NK-92 (cell line): Measurements from ENCODE around the gene FGB.

ENCODE experiments used
- DNase-seq: peaks from one replicate; lab custom pipeline; 2025; ENCODE audit not compliant: unreplicated experiment; lab: John Stamatoyannopoulos, UW

Gene FGB

DNA sequence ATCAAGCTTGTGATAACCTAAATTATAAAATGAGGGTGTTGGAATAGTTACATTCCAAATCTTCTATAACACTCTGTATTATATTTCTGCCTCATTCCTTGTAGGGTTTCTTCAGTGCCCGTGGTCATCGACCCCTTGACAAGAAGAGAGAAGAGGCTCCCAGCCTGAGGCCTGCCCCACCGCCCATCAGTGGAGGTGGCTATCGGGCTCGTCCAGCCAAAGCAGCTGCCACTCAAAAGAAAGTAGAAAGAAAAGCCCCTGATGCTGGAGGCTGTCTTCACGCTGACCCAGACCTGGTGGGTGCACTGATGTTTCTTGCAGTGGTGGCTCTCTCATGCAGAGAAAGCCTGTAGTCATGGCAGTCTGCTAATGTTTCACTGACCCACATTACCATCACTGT is 2.9 kb downstream of the FGB start:
- no peak for DNase-seq

DNA sequence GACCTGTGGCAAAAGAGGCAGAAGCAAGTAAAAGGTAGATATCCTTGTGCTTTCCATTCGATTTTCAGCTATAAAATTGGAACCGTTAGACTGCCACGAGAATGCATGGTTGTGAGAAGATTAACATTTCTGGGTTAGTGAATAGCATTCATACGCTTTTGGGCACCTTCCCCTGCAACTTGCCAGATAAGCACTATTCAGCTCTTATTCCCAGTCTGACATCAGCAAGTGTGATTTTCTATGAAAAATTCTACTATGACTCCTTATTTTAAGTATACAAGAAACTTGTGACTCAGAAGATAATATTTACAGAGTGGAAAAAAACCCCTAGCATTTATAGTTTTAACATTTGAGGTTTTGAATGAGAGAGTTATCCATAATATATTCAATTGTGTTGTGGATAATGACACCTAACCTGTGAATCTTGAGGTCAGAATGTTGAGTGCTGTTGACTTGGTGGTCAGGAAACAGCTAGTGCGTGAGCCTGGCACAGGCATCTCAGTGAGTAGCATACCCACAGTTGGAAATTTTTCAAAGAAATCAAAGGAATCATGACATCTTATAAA is 3.9 kb downstream of the FGB start:
- no peak for DNase-seq

GRCh38 chr4:154569028-154569427 is 6.2 kb downstream of the FGB start:
- no peak for DNase-seq

GRCh38 chr4:154569584-154569983 is 6.8 kb downstream of the FGB start:
- no peak for DNase-seq

DNA sequence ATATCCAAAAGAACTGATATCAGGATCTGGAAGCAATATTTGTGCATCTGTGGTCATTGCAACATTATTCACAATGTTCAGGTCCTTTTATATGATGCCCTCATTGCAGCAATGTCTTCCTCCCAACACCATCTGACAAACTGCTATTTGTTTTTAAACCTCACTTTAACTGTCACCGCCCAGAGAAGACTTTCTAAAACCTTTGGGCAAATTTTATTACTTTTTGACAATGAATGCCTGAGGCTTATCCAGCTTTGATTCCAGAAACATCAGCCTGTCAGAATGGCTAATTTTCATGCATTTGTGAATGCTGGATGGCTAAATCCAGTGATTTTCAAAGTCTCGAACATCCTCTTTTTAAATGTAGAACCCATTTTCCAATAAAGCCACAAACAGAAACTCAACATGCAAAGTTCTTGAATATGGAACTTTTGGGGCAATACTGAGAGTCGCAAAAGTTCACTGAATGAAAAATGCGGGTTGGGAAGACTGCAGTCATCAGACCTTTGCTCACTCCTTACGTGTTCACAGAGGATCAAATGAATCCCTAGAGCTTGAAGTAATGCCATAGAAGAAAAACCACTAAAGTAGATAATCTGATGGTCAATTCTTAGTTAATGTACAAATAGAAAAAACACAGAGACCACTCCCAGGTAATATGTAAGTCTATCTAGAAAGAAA is 10.5 kb downstream of the FGB start:
- DNase-seq = no peak

DNA sequence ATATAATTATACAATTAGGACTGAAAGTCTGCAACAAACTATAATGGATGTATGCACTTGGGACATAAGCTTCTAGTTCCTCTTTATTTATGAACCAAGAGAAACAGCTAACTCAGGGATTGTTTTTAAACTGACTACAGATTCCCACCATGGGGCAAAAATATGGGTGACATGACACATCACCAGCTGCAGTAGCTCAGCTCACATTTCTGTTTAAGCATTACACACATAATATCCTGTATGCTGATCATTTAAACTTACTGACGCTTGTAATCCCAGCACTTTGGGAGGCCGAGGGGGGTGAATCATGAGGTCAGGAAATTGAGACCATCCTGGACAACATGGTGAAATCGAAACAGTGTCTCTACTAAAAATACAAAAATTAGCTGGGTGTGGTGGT is 11.5 kb downstream of the FGB start:
- DNase-seq = no peak

GRCh38 chr4:154577324-154577723 is 14.5 kb downstream of the FGB start:
- no peak for DNase-seq

GRCh38 chr4:154578919-154579318 is 16.1 kb downstream of the FGB start:
- no peak for DNase-seq

DNA sequence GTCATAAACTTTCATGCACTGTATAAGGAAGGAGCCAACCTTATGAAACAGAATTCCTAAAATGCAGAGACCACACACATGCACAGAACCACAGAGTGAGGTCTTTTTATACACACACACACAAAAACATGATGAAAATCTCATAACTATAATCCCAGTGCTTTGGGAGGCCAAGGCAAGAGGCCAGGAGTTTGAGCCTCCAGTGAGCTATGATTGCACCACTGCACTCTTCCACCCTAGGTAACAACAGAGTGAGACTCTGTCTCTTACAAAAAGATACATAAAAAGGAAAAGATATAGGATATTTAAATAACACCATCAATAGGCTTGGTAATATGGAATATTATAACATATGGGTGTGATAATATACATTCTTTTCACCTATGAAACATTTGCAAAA is 17.1 kb downstream of the FGB start:
- DNase-seq = no peak

GRCh38 chr4:154582723-154583122 is 19.9 kb downstream of the FGB start:
- DNase-seq = no peak

DNA sequence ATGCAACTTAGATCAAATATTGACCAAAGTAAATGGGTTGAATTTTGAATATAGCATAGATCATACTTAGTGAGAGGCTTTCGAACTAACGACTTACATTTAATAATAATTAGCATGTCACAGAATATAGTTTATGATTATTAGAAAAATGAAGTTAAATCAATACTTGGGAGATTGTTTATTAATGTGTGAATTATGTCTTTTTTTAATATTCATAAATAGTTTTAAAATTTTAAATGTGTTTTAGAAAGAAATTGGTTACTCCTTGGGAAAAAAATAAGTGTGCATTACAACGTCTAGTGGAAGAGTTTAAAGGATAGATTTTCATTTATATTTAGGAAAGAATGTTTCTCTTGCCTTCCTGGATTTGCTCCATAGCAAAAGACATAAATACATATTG is 20.4 kb downstream of the FGB start:
- no peak for DNase-seq

DNA sequence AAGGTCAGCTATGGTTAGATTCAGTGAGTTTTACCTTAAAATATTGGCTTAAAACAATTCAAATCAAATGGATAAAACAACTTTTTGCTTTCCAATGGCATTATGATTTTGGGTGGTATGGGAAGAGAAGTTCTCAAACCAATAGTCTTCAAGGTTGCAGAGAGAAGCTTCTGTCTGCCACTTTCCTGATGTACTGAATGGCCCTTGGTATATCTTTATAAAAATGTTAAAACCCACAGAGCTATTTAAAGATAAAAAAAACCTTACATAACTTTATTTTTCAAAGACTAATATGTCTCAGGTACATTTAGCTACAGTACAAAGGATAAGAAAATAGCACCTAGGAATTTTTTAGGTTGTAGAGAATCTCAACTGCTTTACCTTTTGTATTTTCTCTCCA is 20.9 kb downstream of the FGB start:
- DNase-seq = no peak

- DNase-seq = no peak
Observed at GRCh38 chr4:154584259-154584658, 21.4 kb downstream of the FGB start.

GRCh38 chr4:154585369-154586018 is 22.7 kb downstream of the FGB start:
- DNase-seq = no peak

DNA sequence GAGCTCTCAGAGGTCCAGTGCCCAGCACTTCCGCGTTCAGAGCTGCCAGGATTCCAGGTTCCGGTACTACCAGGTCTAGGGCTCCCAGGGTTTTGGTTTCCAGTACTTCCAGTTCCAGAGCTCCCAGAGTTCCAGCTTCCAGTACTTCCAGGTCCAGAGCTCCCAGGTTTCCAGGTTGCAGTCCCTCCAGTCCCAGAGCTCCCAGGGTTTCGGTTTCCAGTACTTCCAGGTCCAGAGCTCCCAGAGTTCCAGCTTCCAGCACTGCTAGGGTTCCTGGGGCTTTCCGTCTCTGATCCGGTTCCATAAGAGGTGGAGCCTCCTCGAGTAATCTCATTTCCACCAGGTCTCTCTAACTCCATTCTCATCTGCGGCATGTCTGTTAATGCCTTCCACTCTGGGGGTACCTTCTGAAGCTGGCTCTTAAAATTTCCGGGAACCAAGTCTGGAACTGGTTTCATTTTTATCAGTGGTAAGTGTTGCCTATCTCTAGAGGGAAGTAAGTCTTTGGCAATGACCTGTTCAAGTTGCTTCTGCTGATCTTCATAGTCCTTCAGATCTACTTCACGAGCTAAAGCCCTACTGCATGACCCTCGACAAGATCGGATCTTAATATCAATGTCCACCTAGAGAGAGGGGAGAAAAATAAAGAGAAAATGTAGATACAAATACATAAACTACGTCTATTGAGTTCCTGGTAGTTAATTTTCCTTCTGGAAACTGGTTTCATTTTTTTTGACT is 23.7 kb downstream of the FGB start:
- DNase-seq = no peak

DNA sequence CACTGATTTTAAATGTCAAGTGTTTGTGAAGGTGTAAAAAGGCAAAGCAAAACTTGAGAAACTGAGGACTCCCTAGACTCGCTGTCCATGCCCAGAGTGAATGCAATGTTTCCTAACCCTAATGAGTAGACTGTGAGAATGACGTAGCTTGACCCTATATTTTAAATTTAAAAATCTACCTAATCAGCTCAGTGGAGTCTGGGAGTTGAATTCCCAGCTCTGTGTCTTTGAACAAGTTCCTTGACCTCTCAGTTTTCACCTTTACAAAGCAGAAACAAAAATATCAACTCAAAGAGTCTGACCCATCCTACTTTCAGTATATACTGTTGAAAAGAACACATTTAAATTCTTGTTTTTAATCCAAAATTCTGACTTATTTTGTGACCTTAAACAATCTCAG is 25.4 kb downstream of the FGB start:
- no peak for DNase-seq

DNA sequence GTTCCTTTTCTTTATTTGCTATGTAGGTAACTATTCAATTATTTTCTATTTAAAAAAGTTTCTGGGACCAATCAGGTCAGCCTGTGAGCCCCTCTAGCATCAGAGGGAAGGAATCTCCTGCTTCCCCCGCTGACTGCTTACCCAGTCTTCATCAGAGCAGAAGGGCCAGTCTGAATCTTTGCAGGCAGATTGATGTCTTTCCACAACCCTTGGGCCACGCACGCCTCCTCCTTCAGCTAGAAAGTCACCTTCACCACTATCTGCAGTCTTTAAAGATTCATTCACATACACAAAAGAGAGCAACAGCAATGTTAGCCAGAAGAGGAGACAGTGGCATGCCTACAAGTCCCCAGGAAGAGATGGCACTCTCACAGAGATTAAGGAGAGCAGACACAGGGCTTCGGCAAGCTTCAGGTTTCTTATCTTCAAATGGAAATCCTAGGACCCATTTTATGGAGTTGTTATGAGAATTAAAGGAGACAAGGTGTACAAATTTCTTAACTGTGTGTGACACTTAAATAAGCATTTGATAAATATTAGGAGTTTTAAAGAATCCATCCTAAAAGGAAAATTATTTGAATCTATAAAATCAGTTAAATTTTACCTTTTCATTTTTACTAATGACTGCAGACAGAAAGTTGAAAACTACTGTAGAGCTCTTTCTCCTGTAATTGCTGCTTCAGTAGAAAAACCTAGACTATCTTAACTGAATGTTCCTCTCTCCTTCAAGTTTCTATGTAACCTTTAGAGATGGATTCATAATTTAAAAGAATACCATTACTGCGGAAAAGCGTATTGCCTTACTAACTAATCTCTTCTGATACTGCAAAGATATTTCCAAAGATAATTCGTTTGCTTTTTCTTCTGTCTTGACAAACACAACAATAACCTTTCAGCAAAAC is 26.7 kb downstream of the FGB start:
- DNase-seq = no peak

GRCh38 chr4:154590329-154591006 is 27.7 kb downstream of the FGB start, which contains the start of gene FGA:
Gene FGA, minus strand, starts transcription at chr4:154590742. Its CDS starts 55 bp downstream, at chr4:154590687.
- DNase-seq = no peak

DNA sequence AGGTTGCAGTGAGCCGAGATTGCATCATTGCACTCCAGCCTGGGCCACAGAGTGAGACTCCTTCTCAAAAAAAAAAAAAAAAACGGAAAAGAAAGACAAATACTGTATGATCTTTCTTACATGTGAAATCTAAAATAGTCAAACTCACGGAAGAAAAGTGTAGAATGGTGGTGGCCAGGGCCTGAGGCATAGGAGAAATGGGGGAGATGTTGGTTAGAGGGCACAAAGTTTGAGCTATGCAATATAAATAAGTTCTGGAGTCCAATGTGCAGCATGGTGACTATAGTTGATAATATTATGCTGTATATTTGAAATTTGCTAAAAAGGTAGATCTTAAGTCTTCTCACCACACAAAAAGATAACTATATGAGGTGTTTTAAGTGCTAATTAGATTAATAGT is 29.1 kb downstream of the FGB start:
- DNase-seq = no peak

DNA sequence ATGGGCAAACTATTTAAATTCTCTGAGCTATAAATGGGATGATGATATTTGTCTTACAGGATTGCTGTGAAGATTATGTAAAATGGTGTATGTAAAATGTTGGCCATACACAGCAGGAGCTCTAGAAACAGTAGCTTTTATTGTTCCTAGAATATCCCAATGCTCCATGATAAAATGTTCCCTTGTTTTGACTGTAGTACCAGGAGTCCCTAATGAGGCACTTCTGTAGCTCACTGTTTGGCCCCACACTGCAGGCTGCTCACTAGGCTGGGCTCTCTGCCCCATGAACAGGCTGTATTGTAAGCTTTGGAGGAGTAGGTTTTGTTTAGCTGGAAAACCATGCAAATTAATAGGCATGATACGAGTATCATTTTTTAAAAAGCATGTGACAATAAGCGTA is 31.1 kb downstream of the FGB start:
- DNase-seq = no peak
